OCI-LY3 (cell line): ENCODE data around the gene C2orf72.

ENCODE experiments used
- H2AFZ ChIP-seq: fragments of 200-600, 300-600 bp; shearing (Covaris generic); 2 replicates; pipeline ENCODE4 v1.6.0; 2014; ENCODE audit warnings: antibody characterized with exemption, low read depth, low read length
- H3K27ac ChIP-seq: fragments of 200-600, 300-600 bp; sonication (generic); 2 replicates; pipeline ENCODE4 v1.5.1; 2014; ENCODE audit warnings: mild to moderate bottlenecking, low read length, moderate library complexity, mixed read lengths
- H3K27me3 ChIP-seq: fragments of 200-600, 300-600 bp; sonication (generic); 2 replicates; pipeline ENCODE4 v1.6.1; 2014; ENCODE audit warnings: low read depth, low read length, mixed read lengths
- H3K36me3 ChIP-seq: fragments of 200-600, 300-600 bp; sonication (generic); replicated peaks from 2 replicates; pipeline ENCODE3; 2014; ENCODE audit warnings: low read depth, low read length, mixed read lengths
- H3K4me1 ChIP-seq: fragments of 300-600, 200-600 bp; sonication (generic); 2 replicates; pipeline ENCODE4 v1.6.1; 2014; ENCODE audit warnings: low read length, mixed read lengths
- H3K4me2 ChIP-seq: fragments of 200-600, 300-600 bp; sonication (generic); 2 replicates; pipeline ENCODE4 v1.6.1; 2014; ENCODE audit warnings: low read length, mixed read lengths
- H3K4me3 ChIP-seq: fragments of 300-600, 200-600 bp; sonication (generic); 2 replicates; pipeline ENCODE4 v1.5.1; 2014; ENCODE audit warnings: antibody characterized with exemption, mild to moderate bottlenecking, low read length, moderate library complexity
- H3K79me2 ChIP-seq: fragments of 300-600, 200-600 bp; shearing (Covaris generic); 2 replicates; pipeline ENCODE4 v1.6.1; 2014; ENCODE audit warnings: mild to moderate bottlenecking, low read length, mixed read lengths
- H3K9ac ChIP-seq: fragments of 300-600, 200-600 bp; shearing (Covaris generic); 2 replicates; pipeline ENCODE4 v1.6.0; 2014; ENCODE audit warnings: mild to moderate bottlenecking, low read length, moderate library complexity
- H3K9me3 ChIP-seq: fragments of 200-600, 300-600 bp; shearing (Covaris generic); 2 replicates; pipeline ENCODE4 v1.6.1; 2014; ENCODE audit warnings: low read length, mixed read lengths; ENCODE audit not compliant: insufficient read depth
- H4K20me1 ChIP-seq: fragments of 200-600, 300-600 bp; sonication (generic); 2 replicates; pipeline ENCODE4 v1.6.1; 2016; ENCODE audit warnings: low read length, mixed read lengths; ENCODE audit not compliant: insufficient read depth
- CTCF ChIP-seq: fragments of 200-600, 300-600 bp; sonication (generic); IDR thresholded peaks from 2 replicates; pipeline ENCODE4 v1.5.1; 2014; ENCODE audit warnings: antibody characterized with exemption, low read length, low read depth
- EZH2phosphoT487 ChIP-seq: fragments of 200-600 bp; shearing (Covaris generic); IDR thresholded peaks from 2 replicates; pipeline ENCODE4 v1.6.1; 2018; ENCODE audit warnings: antibody characterized with exemption, mixed run types, low read depth

The C2orf72 gene

GRCh38 chr2:230999477-230999876 is 37.8 kb upstream of the C2orf72 start:
- Histone ChIP-seq H3K9me3 (no peaks in the 10 kb centered on the region), H3K4me1 (no peaks in the 10 kb centered on the region), H2AFZ (no peak overlapping the region), H4K20me1 (no peaks in the 10 kb centered on the region), H3K4me2 (no peak overlapping the region), H3K4me3 (no peak overlapping the region), H3K79me2 (no peaks in the 10 kb centered on the region), H3K27ac (no peak overlapping the region), H3K9ac (no peak overlapping the region), H3K36me3 (no peaks in the 10 kb centered on the region), H3K27me3 (peaks cover 9% of the 10 kb centered on the region; the same call in 1 of the 2 replicates)
- TF ChIP-seq EZH2phosphoT487 (no peak), CTCF (no peak)

GRCh38 chr2:231000211-231000904 is 37.0 kb upstream of the C2orf72 start:
- Histone ChIP-seq H3K27me3 (peaks cover 9% of the 10 kb centered on the region; the same call in 1 of the 2 replicates), H3K4me3 (no peak overlapping the region), H3K9ac (no peak overlapping the region), H3K79me2 (no peaks in the 10 kb centered on the region), H3K4me2 (no peak overlapping the region), H3K4me1 (no peaks in the 10 kb centered on the region), H3K36me3 (no peaks in the 10 kb centered on the region), H4K20me1 (no peaks in the 10 kb centered on the region), H3K27ac (no peak overlapping the region), H2AFZ (no peak overlapping the region), H3K9me3 (no peaks in the 10 kb centered on the region)
- TF ChIP-seq EZH2phosphoT487 (no peak), CTCF (no peak)

- H3K27me3 ChIP-seq = peaks cover 9% of the 10 kb centered on the region; the same call in 1 of the 2 replicates
- no peak overlapping the region for H3K4me2 ChIP-seq
- no peaks in the 10 kb centered on the region for H3K9me3 ChIP-seq
- H3K36me3 ChIP-seq = no peaks in the 10 kb centered on the region
- H3K79me2 ChIP-seq = no peaks in the 10 kb centered on the region
- no peak overlapping the region for H3K27ac ChIP-seq
- H3K9ac ChIP-seq = no peak overlapping the region
- TF ChIP-seq EZH2phosphoT487 (no peak), CTCF (no peak)
- no peak overlapping the region for H3K4me3 ChIP-seq
- no peak overlapping the region for H2AFZ ChIP-seq
- no peaks in the 10 kb centered on the region for H4K20me1 ChIP-seq
- no peaks in the 10 kb centered on the region for H3K4me1 ChIP-seq
These were observed 36.3 kb upstream of the C2orf72 start for GRCh38 chr2:231001036-231001435.

- Histone ChIP-seq H3K9me3 (no peaks in the 10 kb centered on the region), H2AFZ (no peak overlapping the region), H3K4me1 (no peaks in the 10 kb centered on the region), H4K20me1 (no peaks in the 10 kb centered on the region), H3K9ac (no peak overlapping the region), H3K36me3 (no peaks in the 10 kb centered on the region), H3K27me3 (peaks cover 9% of the 10 kb centered on the region; the same call in 1 of the 2 replicates), H3K4me3 (no peak overlapping the region), H3K79me2 (no peaks in the 10 kb centered on the region), H3K4me2 (no peak overlapping the region), H3K27ac (no peak overlapping the region)
- no peak for TF ChIP-seq CTCF
- TF ChIP-seq EZH2phosphoT487 = no peak
These were observed 35.4 kb upstream of the C2orf72 start for GRCh38 chr2:231001921-231002320.
